Activated CD4-positive, alpha-beta T cell treated with anti-CD3 and anti-CD28 coated beads for 4 hours (primary cell): Measurements from ENCODE around the gene PTPRC.

Experiments used
- DNase-seq, 2 donors: peaks; one replicate each; pipeline ENCODE4 v3.0.0-alpha.2; 2020

The PTPRC gene

DNA sequence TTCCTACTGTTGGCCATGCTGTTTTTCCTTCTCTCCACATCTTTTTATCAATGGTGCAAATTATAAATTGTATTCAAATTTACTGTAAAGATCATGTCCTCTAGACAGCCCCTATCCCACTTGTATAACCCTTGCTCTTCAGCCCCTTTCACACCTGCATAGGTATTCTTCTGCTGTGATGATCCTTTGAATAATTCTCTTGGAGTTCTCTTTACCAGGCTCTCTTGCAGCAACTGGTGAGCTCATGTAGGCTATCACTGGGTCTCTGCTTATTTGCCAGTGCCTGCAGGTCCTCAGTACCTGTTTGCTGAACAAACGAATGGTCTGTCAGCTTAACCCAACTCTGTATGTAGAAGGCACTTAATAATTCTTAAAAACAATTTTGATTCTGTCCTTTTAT lies 8.2 kb downstream of the PTPRC start:
- no peak for DNase-seq

DNA sequence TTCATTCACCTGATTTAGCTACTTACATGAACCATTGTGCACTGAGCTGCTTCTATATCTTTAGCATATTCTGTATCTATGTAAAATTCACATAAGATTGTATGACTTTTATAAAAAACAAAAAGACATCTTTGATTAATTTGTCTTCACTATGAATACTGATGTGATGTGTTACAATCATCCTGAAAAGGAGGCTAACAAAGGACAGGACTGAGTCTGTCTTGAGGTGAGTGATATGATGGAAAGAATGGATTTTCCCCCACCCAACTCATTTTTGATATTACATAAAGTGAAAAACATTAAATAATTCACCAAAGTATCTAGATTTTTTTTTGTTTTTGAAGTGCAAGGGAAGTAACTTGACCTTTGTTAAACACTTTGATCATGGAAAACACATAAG lies 9.8 kb downstream of the PTPRC start:
- DNase-seq, result no peak

DNA sequence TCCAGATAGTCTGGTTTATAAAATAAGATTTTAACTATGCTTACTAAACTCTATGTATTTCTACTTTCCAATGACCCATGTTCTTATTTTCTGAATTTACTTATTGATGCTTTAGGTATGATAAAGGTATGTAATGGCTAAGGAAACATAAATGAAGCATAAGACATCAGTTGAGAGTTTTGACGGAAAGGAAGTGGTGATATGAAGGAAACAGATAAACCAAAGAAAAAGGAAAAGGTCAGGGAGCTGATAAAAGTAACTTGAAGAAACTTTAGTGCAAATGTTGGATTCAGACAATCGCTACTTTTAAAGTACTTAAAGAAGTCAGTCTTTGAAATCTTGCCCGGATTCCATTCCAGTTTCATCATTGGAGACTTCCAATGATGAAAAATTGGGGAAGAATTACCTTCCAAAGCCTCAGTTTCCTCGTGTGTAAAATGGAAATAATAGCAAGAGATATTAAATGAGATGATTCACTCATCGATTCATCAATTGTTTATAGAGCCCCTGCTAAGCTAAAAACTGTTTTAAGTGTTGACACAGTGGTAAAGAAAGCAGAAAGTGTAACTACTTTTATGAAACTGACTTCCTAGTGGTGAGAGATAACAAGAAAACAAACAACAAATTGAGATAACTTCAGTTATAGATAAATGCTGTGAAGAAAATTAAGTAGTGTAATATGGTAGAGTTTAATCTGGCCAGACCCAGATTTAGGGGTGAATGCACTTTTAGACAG lies 10.6 kb downstream of the PTPRC start:
- no peak for DNase-seq

DNA sequence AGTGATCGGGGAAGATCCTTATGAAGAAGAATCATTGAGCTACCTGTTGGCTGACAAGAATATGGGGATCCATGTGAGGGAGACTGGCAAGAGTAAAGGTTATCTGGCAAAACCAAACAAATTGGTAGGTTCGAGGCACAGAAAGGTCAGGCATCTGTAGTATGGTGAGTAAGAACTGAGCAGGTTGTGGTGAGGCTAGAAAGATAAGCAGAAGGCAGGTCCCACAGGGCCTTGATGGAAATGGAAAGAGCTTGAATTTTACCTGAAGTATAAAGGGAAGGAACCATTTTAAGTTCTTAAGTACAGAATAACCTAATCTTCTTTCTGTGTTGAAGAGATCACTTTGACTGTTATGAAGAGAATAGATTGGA lies 11.1 kb downstream of the PTPRC start:
- DNase-seq, result peak; percentile 42 to 50

DNA sequence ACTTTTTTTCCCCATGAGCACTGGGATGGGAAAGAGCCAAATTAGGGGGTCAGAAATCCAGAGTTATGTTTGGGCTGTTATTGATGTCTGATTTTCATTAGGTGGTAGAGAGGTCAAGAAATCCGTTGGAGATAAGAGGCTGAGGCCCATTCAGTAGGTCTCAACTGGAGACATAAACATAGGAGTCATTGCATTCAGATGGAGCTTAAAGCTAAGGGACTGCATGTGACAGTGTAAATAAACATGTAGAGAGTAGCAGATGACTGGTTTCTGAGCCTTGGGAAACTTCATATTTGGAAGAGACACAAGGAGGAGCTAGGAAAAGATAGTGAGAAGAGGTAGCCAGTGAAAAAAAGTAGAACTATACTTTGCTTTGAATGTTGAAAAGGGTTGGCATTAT lies 11.7 kb downstream of the PTPRC start:
- DNase-seq, result no peak

DNA sequence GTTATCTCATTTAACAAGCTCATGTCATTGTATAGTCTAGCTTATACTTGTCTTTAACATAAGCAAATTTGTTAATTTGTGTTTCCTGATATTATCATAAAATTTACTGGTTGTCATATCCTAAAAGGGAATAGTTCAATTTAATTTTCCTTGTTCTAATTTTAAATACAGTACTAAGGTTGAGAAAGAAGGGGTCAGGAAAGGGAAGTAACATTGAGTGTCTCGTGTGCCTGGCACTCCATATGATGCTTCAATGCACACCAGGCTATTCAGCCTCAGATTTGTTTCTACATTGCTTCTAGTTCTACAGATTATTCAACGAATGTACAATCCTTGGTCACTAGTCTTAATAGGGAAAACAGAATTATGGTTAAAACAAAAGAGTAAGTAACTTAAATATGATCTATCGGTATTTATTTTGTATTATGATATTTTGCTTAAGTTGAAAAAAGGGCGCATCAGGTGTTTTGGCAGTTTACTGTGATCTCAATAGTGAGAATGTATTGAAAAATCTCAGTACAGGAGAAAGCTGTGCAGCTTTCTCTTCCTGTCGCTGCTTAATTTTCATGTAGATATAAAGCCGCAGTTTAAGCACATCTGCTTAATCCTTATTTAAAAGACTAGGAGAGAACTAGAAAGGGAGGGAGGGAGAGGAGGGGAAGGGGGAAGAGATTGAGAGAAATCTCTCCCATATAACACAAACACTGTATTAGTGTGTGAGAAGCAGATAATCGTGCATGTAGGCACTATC lies 13.0 kb downstream of the PTPRC start:
- no peak for DNase-seq

DNA sequence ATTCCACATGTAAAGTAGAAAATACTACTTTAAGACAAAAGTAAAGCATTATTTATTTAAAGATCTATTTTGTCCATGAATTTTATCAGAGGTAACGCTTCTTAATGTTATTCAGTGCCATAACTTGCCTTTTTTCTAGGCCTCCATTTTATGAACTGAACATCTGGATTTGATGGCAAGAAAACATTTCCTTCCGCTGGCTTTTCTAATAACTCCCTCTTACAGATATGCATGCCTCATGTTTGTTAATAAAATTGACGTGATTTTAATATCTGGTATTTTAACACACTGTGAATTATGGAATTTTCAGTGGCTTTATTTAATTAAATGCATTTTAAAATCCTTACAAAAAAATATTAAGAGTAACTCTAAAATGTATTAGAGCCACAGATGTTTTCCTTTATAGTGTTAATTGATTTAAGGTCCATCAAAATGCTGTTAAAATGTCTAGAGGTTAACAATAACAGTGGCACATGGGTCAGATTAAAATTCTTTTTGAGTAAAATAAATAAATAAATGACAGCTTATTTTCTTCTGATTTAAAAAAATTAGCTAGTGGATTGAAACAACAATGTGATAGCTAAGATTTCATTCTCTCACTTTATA lies 15.1 kb downstream of the PTPRC start:
- no peak for DNase-seq

DNA sequence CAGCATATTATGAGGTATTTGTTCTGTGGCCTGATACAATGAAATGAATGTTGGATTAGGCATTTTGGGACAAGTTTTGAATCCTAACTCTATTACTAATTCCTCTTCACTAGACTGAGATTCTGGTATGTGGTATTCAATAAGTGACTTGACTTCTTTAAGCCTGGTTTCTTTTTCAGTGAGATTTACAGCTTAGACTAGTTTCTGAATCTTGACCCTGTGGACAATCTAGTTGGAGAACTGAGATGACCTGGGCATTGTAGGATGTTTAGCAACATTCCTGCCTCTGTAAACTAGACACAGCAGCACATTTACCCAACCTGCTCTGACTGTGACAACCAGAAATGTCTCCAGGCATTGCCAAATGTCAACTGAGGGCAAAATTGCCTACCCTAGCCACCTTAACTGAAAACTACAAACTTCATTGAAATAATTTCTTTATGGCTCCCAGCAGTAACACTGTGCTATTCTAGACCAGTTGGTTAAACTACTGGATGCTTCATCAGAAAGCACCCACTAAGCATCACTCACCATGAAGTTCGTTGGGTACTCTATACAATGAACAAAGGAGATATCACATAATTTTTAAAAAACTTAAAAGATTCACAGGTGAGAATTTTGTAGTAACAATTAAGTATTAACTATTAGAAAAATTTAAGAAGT lies 16.8 kb downstream of the PTPRC start:
- DNase-seq, result no peak

DNA sequence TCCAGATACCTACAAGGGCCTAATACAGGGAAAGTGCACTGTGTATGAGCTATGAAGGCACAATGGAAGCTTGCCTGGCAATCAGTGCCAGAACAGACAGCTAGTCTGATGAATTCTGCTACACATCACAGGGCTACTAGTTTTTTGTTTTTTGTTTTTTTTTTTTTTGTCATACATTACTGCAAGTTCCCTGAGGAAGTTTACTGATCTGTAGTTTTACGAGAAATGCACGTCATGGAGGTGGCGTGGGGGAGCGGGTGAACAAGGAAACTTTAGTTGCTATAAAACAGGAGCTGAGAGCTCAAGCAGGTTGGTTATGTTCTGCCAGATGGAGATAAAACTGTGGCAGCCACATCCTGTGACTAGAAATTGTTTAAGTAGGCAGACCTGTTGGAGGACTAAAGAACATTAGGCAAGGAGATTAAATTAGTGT lies 17.7 kb downstream of the PTPRC start:
- DNase-seq, result peak; percentile 83 to 84

DNA sequence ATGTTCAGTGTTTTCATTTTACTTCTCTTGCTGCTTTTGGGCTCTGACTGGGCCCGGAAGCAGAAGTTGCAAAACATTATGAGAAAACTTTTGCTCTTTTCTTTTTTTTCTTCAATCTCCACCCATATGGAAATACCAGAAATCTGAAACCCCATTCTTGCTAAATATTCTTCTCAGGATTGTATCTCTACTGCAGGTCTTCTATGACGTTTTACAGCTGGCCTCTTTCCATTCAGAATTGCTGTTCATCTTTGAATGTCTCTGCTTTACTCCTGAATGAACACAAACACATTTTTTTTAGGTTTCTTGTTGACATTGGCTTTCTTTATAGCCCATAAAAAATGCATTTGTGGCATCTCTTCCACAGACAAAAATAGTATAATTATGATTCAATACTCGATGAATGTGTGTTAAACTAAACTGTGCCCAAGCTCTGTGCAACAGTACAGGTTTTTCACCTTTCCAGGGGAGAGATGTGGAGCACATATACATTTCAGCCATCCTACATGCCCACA lies 18.8 kb downstream of the PTPRC start:
- peak in 1 of 2 donors; percentile 39 for DNase-seq

DNA sequence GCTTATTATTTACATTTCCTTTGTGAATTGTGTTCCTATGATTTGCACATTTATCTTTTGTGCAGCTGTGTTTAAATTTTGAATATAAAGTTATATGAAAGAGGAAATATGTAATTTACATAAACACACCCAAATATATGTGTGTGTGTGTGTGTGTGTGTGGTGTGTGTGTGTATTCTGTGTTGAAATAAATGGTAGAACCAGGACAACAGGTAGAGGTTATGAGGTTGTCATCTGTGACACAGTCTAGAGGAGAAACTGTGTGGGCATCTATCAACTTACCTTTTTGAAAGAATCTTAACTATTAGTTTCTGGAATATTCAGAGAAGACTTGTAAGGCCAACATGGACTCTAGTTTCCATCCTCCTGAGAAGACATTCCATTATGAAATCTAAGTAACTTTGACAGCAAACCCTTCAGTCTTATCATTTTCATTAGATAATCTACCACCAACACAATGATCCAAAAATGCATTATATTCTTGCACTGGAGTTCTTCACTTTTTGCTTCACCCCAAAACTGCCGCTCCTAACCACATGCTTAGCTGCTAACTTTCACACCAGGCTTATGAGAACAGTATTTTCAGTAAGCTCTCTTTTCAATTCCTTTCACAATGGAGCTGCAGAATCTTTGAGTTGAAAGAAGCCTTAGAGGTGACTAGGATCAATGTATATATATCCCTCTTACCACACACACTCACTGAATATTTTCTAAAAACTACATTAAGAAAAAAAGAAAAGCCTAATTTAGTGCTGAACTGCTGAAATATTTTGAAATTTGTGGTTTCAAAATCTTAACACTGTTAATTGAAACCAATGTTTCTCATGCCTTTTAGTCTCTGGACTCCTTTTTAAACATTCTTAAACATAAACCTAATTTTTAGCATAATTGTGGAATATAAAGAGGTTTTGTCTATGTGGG lies 21.8 kb downstream of the PTPRC start:
- DNase-seq, result no peak

DNA sequence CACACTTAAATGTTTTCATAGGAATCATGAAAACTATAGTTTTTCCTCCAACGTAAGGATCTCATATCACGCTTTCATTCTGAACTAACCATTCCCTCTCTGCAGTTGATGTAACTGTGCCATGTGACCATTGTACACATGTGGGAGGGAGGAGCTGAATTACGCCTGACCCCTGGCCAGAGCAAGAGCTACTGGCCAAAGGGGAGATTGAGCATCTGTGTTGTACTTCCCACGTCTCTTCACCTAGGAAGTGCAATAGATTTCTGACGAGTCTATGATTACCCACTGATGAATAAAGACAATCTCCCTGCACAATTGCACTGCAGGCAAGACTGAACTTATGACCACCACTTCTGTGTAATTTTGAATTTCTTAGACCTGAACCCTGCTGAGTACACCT lies 24.0 kb downstream of the PTPRC start:
- DNase-seq, result no peak

DNA sequence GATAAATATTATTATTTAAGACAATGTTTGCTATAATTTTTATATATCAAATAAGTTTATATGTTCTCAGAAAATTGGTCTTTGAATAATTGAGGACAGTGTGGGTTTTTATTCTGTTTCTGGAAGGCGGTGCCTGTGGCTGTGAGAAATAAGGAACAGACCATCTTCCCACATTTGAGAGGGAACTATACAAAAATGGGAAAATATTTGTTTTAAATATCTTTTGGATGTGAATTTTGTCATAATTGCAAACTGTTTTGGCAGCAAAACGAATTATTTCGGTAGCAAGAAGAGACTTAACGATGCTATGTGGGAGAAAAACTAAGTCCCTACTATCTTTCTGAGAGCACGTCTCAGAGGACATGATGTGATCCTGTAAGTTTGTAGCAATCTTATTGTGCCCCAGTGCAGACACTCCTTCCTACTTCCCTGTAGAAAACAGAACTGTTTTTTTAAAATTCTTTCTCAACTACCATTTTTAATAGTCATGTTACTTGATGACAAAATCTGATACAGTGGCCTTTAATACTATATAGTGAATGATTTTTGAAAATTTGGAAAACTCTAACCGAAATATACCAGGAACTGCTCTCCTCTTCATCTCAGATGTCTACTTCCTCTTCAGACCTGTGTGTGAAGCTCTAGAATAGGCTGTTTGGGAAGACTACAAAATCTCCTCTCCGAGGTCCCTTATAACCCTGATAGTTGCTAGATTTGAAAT lies 25.4 kb downstream of the PTPRC start:
- DNase-seq, result no peak

DNA sequence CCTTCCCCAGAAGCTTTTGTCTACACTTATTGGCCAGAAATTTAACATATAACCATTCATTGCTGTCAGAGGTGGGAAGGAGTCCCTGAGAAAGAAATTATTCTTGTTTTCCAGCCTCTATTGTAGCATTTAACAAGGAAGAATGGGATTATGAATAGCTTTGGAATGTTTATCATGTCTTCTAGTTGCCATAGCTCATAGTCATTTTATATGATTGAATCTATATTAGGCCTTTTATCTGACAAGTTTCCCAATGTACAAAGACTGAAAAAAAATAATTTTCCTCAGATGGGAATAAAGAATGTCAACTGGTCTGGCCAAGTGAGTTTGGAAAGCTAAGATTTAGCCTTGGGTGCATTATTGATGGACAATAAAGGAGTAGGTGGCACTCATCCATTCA lies 28.3 kb downstream of the PTPRC start:
- no peak for DNase-seq

DNA sequence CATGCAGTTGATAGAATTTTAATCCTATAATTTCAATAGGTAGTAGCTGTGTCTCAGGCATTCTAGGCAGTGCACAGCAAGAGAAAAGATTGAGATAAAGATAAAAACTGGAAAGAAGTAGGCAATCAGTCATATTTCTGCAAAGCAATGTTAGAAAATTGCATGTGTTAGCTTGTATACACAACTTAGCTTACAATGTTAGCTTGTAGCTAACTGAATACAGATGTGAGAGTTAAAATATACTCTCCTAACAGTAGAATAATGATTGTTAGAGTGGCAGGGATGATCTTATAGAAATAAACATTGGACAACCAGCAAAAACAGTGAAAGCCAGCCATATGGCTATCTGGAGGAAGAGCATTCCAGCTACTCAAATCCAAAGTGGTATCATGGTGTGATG lies 29.0 kb downstream of the PTPRC start:
- DNase-seq, result no peak

DNA sequence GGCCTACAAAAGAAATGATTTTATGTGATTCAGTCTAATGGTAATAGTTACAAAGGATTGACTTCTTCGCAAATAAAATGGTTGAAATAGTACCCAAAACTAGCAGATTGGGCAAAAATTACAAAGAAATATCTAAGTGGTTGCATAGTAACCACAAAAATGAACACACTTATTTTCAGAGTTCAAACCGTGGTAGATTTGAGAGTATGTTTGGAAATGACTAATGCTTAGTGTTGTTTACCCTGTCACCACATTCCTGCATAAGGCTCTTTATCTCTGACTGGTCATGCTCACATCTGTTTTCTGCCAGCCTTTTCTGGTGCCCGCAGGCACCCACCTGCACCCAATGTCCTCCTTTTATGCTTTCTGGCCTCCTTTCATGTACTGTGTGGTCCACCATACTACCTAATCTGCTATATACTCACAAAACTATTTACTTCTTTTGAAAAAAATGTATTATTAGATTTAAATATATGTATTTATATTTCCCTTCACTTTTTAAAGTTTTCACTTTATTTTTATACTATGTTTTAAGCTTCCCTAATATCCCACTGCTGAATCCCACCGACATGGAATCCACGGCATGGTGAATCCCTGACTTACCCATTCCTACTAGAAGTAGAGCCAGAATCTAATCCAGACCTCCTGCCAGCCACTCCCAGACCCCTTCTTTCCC lies 30.3 kb downstream of the PTPRC start:
- no peak for DNase-seq

DNA sequence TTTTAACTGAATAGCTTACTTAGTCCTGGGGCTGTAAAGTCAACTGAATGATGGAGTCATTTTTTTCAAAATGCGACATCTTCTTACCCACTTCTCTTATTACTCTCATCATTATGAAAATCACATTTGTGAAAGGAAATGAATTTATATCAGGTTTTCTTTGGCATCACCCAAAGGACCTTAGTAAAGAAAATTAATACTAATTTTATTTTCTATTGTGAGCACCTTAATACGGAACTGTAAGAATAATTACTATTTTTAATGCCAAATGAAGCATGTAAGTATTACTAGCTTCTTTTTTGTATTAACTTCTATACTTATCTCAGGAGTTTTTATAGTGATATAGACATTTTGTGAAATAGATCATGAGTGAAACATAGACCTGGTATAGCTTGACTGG lies 30.9 kb downstream of the PTPRC start:
- DNase-seq, result no peak

DNA sequence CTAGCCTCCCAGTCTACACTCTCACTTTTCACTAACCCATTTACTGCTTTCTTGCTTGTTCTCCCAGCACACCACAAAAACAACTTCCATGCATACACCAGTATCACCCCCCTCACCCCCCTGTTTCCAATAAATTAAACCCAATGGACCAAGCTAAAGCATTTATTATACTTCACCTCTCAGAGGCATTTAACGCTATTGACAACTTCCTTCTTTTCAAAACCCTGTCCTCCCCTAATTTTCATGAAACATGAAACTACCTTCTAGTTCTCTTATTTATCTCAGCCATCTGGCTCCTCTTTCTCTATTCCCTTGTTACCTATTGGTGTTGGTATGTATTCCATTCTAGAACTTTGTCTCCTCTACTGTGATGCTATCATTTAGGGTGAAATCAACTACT lies 32.3 kb downstream of the PTPRC start:
- DNase-seq, result no peak

DNA sequence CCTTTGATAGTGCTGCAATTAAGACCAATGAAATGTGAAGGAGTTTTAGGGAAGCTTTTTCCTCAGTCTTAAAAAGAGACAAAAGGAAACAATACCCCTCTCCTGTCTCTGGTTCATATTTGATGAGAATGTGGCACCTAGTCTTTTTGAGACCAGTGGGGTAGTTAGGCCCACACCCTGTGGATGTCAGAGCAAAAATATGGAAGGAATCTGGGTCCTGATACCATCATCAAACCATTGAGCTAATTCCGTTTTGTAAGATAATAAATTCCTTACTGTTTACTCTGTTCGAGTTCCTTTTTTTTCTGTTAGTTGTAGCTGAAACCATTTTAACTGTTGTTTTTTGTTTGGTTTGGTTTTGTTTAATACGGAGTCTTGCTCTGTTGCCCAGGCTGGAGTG lies 33.3 kb downstream of the PTPRC start:
- no peak for DNase-seq

DNA sequence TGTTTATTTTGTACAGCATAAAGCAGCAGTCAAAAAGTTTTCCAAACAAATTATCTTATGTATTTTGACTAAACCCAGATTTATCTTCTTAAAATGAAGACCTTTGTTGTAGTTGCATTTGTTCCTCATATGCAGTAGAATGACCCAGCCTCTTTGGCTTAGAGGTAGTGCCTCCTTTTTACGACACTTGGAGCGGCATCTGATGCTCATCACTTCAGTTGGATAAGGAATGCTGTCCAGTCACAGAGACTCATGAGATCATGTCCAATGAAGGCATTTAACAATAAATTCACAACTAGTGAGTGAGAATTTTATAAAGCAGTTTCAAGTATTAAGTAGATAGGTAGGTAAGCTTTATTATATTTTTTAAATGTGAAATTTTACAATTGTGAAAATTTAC lies 35.2 kb downstream of the PTPRC start:
- DNase-seq, result no peak

DNA sequence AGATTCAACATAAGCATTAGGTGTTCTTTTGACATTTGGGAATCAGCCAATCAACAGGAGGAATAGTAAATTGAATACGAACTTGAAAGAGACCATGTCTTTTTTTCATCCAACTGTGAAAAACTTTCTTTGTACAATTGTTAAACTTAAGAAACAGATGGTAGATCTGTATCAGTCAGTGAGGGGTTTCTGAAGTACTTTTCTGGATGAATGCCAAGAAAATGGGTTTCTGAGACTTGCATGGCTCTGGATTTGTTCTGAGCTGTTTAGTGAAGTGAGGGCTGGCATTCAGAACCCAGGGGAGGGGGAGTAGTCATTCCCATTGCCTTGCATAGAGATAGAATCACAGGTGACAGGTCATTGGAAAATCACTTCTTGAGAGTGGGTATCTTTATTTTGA lies 37.4 kb downstream of the PTPRC start:
- no peak for DNase-seq
